IMR-90 (cell line): ENCODE measurements around the gene CDKAL1.

ENCODE experiments used
- BHLHE40 ChIP-seq: fragments of 150-350 bp; IDR thresholded peaks from 2 replicates; pipeline ENCODE4 v1.6.1; 2016; ENCODE audit warnings: mild to moderate bottlenecking, low read depth, low read length
- CEBPB ChIP-seq: IDR thresholded peaks from 2 replicates; pipeline ENCODE4 v1.6.1; 2012; ENCODE audit warnings: low read depth, low read length, improper control_type of control experiment
- CHD1 ChIP-seq: IDR thresholded peaks from 2 replicates; pipeline ENCODE4 v1.6.1; 2012; ENCODE audit warnings: low read depth, low read length, improper control_type of control experiment
- MXI1 ChIP-seq: IDR thresholded peaks from 2 replicates; pipeline ENCODE4 v1.6.1; 2012; ENCODE audit warnings: low read depth, mild to moderate bottlenecking, low read length, moderate library complexity, borderline replicate concordance
- POLR2A ChIP-seq: IDR thresholded peaks from 2 replicates; pipeline ENCODE4 v1.6.1; 2012; ENCODE audit warnings: mild to moderate bottlenecking, low read depth, low read length
- RAD21 ChIP-seq: IDR thresholded peaks from 2 replicates; pipeline ENCODE4 v1.6.1; 2012; ENCODE audit warnings: low read length, improper control_type of control experiment
- RCOR1 ChIP-seq: IDR thresholded peaks from 2 replicates; pipeline ENCODE4 v1.6.1; 2012; ENCODE audit warnings: mild to moderate bottlenecking, low read length, improper control_type of control experiment; ENCODE audit not compliant: insufficient replicate concordance
- TF ChIP-seq, protein P1 (sequence below): conservative IDR thresholded peaks from 2 replicates; pipeline ENCODE4 v1.5.1; 2012; ENCODE audit warnings: mild to moderate bottlenecking, low read depth, low read length, improper control_type of control experiment

DNA sequence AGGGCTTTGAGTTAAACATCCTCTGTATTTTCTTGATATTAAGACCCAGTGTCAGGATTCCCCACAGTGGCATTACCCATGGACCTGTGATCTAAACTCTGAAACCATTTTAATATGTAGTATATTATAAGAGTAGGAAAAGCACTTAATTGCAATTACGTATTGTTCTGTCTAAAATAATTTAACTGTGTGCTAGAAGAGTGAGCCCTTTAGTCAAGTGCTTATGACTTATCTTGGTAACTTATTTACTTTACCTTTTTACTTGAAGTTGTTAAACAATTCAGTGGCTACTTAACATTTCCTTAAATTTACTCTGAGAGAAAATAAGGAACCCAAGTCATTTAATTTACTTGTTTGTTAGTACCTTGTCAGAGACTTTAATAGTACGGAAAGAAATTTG, 173.6 kb downstream of the CDKAL1 start:
- TF ChIP-seq, protein P1, sequence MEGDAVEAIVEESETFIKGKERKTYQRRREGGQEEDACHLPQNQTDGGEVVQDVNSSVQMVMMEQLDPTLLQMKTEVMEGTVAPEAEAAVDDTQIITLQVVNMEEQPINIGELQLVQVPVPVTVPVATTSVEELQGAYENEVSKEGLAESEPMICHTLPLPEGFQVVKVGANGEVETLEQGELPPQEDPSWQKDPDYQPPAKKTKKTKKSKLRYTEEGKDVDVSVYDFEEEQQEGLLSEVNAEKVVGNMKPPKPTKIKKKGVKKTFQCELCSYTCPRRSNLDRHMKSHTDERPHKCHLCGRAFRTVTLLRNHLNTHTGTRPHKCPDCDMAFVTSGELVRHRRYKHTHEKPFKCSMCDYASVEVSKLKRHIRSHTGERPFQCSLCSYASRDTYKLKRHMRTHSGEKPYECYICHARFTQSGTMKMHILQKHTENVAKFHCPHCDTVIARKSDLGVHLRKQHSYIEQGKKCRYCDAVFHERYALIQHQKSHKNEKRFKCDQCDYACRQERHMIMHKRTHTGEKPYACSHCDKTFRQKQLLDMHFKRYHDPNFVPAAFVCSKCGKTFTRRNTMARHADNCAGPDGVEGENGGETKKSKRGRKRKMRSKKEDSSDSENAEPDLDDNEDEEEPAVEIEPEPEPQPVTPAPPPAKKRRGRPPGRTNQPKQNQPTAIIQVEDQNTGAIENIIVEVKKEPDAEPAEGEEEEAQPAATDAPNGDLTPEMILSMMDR = no peak
- no peak for TF ChIP-seq MXI1
- no peak for TF ChIP-seq POLR2A
- TF ChIP-seq RCOR1 = no peak
- TF ChIP-seq CEBPB = no peak
- TF ChIP-seq RAD21 = no peak
- TF ChIP-seq CHD1 = no peak
- TF ChIP-seq BHLHE40 = no peak
